Endodermal cell (in vitro differentiated cells): ENCODE results near the gene DDX41. TPM values are rescaled to one million over a fixed set of nuclear protein-coding genes. Genes with fewer than 3 reads are reported as not detected.

Source experiments
- DNase-seq: peaks from one replicate; pipeline ENCODE4 v3.0.0-alpha.2; 2017
- H3K27ac ChIP-seq: 2 replicates; pipeline ENCODE4 v1.5.1; 2013; ENCODE audit warnings: mild to moderate bottlenecking, low read depth, low read length, moderate library complexity
- H3K27me3 ChIP-seq: 2 replicates; pipeline ENCODE4 v1.6.1; 2013; ENCODE audit warnings: mild to moderate bottlenecking, low read length, moderate library complexity; ENCODE audit not compliant: insufficient read depth, control insufficient read depth, poor library complexity, severe bottlenecking
- H3K36me3 ChIP-seq: 2 replicates; pipeline ENCODE4 v1.7.0; 2013; ENCODE audit warnings: mild to moderate bottlenecking, low read length, moderate library complexity; ENCODE audit not compliant: control insufficient read depth, insufficient read depth
- H3K4me1 ChIP-seq: one replicate; pipeline ENCODE4 v1.7.0; 2013; ENCODE audit warnings: low read length; ENCODE audit not compliant: control insufficient read depth, insufficient read depth
- H3K4me3 ChIP-seq: 2 replicates; pipeline ENCODE4 v1.5.1; 2013; ENCODE audit warnings: mild to moderate bottlenecking, low read length, moderate library complexity
- H3K9ac ChIP-seq: 2 replicates; pipeline ENCODE4 v1.6.1; 2013; ENCODE audit warnings: mild to moderate bottlenecking, low read length, moderate library complexity; ENCODE audit not compliant: poor library complexity, severe bottlenecking; ENCODE audit errors: extremely low read depth
- H3K9me3 ChIP-seq: 2 replicates; pipeline ENCODE4 v1.6.1; 2013; ENCODE audit warnings: mild to moderate bottlenecking, low read length, moderate library complexity; ENCODE audit not compliant: control insufficient read depth
- H3K27ac Mint-ChIP-seq: 2 replicates; pipeline ENCODE4 v1.8.0; 2020; ENCODE audit warnings: mixed read lengths
- H3K27me3 Mint-ChIP-seq: 2 replicates; pipeline ENCODE4 v1.8.0; 2021; ENCODE audit warnings: mild to moderate bottlenecking, mixed read lengths; ENCODE audit not compliant: insufficient read depth
- H3K36me3 Mint-ChIP-seq: 2 replicates; pipeline ENCODE4 v1.8.0; 2020; ENCODE audit warnings: low read depth, mixed read lengths
- H3K4me1 Mint-ChIP-seq: 2 replicates; pipeline ENCODE4 v1.8.0; 2020; ENCODE audit warnings: mixed read lengths
- H3K4me3 Mint-ChIP-seq: 2 replicates; pipeline ENCODE4 v1.8.0; 2020; ENCODE audit warnings: mild to moderate bottlenecking, moderate library complexity, mixed read lengths
- H3K9me3 Mint-ChIP-seq: 2 replicates; pipeline ENCODE4 v1.8.0; 2020; ENCODE audit warnings: mild to moderate bottlenecking, mixed read lengths
- CTCF ChIP-seq: fragments of 200-600 bp; sonication (generic); conservative IDR thresholded peaks from 2 replicates; pipeline ENCODE4 v1.5.0; 2021; ENCODE audit warnings: antibody characterized with exemption, mild to moderate bottlenecking
- WGBS, 2 experiments: methylation state at CpG; one replicate each; pipeline versions ENCODE4 v1.1.5 to v1.1.7; 2013; ENCODE audit warnings: missing lambda C conversion rate in 2 of 2, mixed read lengths in 1 of 2; ENCODE audit not compliant: insufficient coverage in 1 of 2, insufficient read length in 1 of 2; 5-methylcytosine and 5-hydroxymethylcytosine counted together
- total RNA-seq, 2 donors: library from RNA; stranded (reverse); fragmentation: NEBNext Ultra II Directional in 1 of 2; extraction: Animal tissue kit (Norgen Biotek cat#: 25700) in 1 of 2; gene quantifications; 2 replicates in 1 of 2; 3 replicates in 1 of 2; pipeline ENCODE4 v1.2.1, GENCODE V29; 2021

Gene DDX41
- total RNA-seq, 2 donors from 2014 or later: 115 TPM

- Histone ChIP-seq H3K4me3 (no peak overlapping the region), H3K27ac (no peak overlapping the region), H3K9ac (no peak overlapping the region), H3K27me3 (no peaks in the 10 kb centered on the region), H3K4me1 (peaks cover 17% of the 10 kb centered on the region), H3K36me3 (peaks cover 71% of the 10 kb centered on the region), H3K9me3 (no peaks in the 10 kb centered on the region)
- WGBS, 2 experiments: 89 to 94% methylated on average over 4 to 7 of the region's 7 CpGs
- H3K9me3 Mint-ChIP-seq: no peaks in the 10 kb centered on the region
- H3K4me1 Mint-ChIP-seq: peaks cover 19% of the 10 kb centered on the region
- no peak overlapping the region for H3K4me3 Mint-ChIP-seq
- TF ChIP-seq CTCF: no peak
- H3K36me3 Mint-ChIP-seq: peaks cover 47% of the 10 kb centered on the region
- peaks cover 2% of the 10 kb centered on the region for H3K27me3 Mint-ChIP-seq
- H3K27ac Mint-ChIP-seq: peak overlapping the region; percentile 16
- DNase-seq: no peak
These were observed 23.9 kb downstream of the DDX41 start for GRCh38 chr5:177492841-177493240.

GRCh38 chr5:177491983-177492746, 24.6 kb downstream of the DDX41 start:
- no peak overlapping the region for H3K4me3 Mint-ChIP-seq
- TF ChIP-seq CTCF: no peak
- no peaks in the 10 kb centered on the region for H3K27me3 ChIP-seq
- H3K4me3 ChIP-seq: no peak overlapping the region
- H3K9ac ChIP-seq: no peak overlapping the region
- peaks cover 17% of the 10 kb centered on the region for H3K4me1 ChIP-seq
- WGBS, 2 experiments: 94 to 96% methylated on average over 36 to 54 of the region's 54 CpGs
- H3K27ac Mint-ChIP-seq: peak overlapping the region; percentile 16
- no peaks in the 10 kb centered on the region for H3K9me3 ChIP-seq
- H3K27me3 Mint-ChIP-seq: no peaks in the 10 kb centered on the region
- H3K36me3 Mint-ChIP-seq: peaks cover 54% of the 10 kb centered on the region
- H3K27ac ChIP-seq: no peak overlapping the region
- peaks cover 17% of the 10 kb centered on the region for H3K4me1 Mint-ChIP-seq
- no peak for DNase-seq
- no peaks in the 10 kb centered on the region for H3K9me3 Mint-ChIP-seq
- peaks cover 78% of the 10 kb centered on the region for H3K36me3 ChIP-seq

GRCh38 chr5:177491429-177491945, 25.3 kb downstream of the DDX41 start:
- Mint-ChIP-seq H3K4me3 (peak overlapping the region; percentile 22), H3K36me3 (peaks cover 57% of the 10 kb centered on the region), H3K4me1 (peaks cover 17% of the 10 kb centered on the region), H3K9me3 (no peaks in the 10 kb centered on the region), H3K27me3 (no peaks in the 10 kb centered on the region), H3K27ac (peak overlapping the region; percentile 82)
- Histone ChIP-seq H3K4me1 (peaks cover 17% of the 10 kb centered on the region), H3K9me3 (no peaks in the 10 kb centered on the region), H3K9ac (no peak overlapping the region), H3K27me3 (no peaks in the 10 kb centered on the region), H3K4me3 (no peak overlapping the region), H3K36me3 (peaks cover 82% of the 10 kb centered on the region), H3K27ac (peak overlapping the region; percentile 77)
- TF ChIP-seq CTCF: peak; percentile 100
- 29 to 52% methylated on average over 22 to 41 of the region's 43 CpGs for WGBS, 2 experiments
- peak; percentile 98 for DNase-seq
